ENCODE results near the gene CNN1. TPM values are rescaled to one million over a fixed set of nuclear protein-coding genes. Genes with fewer than 3 reads are reported as not detected.

CNN1 gene
- total RNA-seq, 1 donor from 2014 or later: 3.2 TPM

GRCh38 chr19:11496391-11497163 is 42.1 kb upstream of the CNN1 start:
- Mint-ChIP-seq H3K4me3 (ENCODE audit: low read depth) (no peak overlapping the region), H3K4me1 (ENCODE audit: low read depth) (no peaks in the 10 kb centered on the region), H3K27me3 (no peaks in the 10 kb centered on the region), H3K9me3 (ENCODE audit: low read depth) (no peaks in the 10 kb centered on the region), H3K36me3 (ENCODE audit: insufficient read depth) (peaks cover 1% of the 10 kb centered on the region), H3K27ac (no peak overlapping the region)
- TF ChIP-seq, protein P1, sequence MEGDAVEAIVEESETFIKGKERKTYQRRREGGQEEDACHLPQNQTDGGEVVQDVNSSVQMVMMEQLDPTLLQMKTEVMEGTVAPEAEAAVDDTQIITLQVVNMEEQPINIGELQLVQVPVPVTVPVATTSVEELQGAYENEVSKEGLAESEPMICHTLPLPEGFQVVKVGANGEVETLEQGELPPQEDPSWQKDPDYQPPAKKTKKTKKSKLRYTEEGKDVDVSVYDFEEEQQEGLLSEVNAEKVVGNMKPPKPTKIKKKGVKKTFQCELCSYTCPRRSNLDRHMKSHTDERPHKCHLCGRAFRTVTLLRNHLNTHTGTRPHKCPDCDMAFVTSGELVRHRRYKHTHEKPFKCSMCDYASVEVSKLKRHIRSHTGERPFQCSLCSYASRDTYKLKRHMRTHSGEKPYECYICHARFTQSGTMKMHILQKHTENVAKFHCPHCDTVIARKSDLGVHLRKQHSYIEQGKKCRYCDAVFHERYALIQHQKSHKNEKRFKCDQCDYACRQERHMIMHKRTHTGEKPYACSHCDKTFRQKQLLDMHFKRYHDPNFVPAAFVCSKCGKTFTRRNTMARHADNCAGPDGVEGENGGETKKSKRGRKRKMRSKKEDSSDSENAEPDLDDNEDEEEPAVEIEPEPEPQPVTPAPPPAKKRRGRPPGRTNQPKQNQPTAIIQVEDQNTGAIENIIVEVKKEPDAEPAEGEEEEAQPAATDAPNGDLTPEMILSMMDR (IDR thresholded peaks at IDR 0.05; ENCODE audit: unreplicated experiment): peak; percentile 73
- DNase-seq (ENCODE audit: low spot score, unreplicated experiment): peak; percentile 51

DNA sequence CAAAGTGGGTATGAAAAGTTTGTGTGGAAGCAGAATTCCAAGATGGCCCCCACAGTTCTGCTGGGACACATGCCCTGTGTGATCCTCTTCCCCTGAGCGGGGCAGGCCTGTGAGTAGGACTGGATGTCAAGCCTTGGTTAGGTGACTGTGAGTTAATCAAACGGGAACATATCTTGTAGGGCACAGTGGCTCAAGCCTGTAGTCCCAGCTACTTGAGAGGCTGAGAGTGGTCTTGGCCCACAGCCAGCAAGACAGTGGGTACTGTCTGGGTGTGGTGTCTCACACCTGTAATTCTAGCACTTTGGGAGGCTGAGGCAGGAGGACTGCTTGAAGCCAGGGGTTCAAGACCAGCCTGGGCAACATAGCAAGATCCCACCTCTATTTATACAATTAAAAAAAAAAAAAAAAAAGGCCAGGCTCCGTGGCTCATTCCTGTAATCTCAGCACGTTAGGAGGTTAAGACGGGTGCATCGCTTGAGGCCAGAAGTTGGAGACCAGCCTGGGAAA is 39.4 kb upstream of the CNN1 start:
- DNase-seq (ENCODE audit: low spot score, unreplicated experiment): no peak
- H3K9me3 Mint-ChIP-seq (ENCODE audit: low read depth): no peaks in the 10 kb centered on the region
- H3K27ac Mint-ChIP-seq: no peak overlapping the region
- no peak overlapping the region for H3K4me3 Mint-ChIP-seq (ENCODE audit: low read depth)
- TF ChIP-seq, protein P1 (IDR thresholded peaks at IDR 0.05; ENCODE audit: unreplicated experiment): no peak
- H3K4me1 Mint-ChIP-seq (ENCODE audit: low read depth): peaks cover under 1% of the 10 kb centered on the region
- H3K27me3 Mint-ChIP-seq: no peaks in the 10 kb centered on the region
- H3K36me3 Mint-ChIP-seq (ENCODE audit: insufficient read depth): peaks cover 1% of the 10 kb centered on the region

GRCh38 chr19:11499890-11500420 is 38.7 kb upstream of the CNN1 start:
- TF ChIP-seq, protein P1 (IDR thresholded peaks at IDR 0.05; ENCODE audit: unreplicated experiment): no peak
- no peak for DNase-seq (ENCODE audit: low spot score, unreplicated experiment)
- Mint-ChIP-seq H3K9me3 (ENCODE audit: low read depth) (no peaks in the 10 kb centered on the region), H3K27ac (peak overlapping the region; percentile 49), H3K4me1 (ENCODE audit: low read depth) (peaks cover 7% of the 10 kb centered on the region), H3K4me3 (ENCODE audit: low read depth) (no peak overlapping the region), H3K36me3 (ENCODE audit: insufficient read depth) (peaks cover 1% of the 10 kb centered on the region), H3K27me3 (no peaks in the 10 kb centered on the region)

- no peaks in the 10 kb centered on the region for H3K27me3 Mint-ChIP-seq
- DNase-seq (ENCODE audit: low spot score, unreplicated experiment): no peak
- peak overlapping the region; percentile 95 for H3K27ac Mint-ChIP-seq
- peaks cover 12% of the 10 kb centered on the region for H3K4me1 Mint-ChIP-seq (ENCODE audit: low read depth)
- peaks cover 1% of the 10 kb centered on the region for H3K36me3 Mint-ChIP-seq (ENCODE audit: insufficient read depth)
- peak overlapping the region; percentile 80 for H3K4me3 Mint-ChIP-seq (ENCODE audit: low read depth)
- H3K9me3 Mint-ChIP-seq (ENCODE audit: low read depth): no peaks in the 10 kb centered on the region
- TF ChIP-seq, protein P1 (IDR thresholded peaks at IDR 0.05; ENCODE audit: unreplicated experiment): no peak
These were observed 34.1 kb upstream of the CNN1 start for GRCh38 chr19:11504502-11505031.

DNA sequence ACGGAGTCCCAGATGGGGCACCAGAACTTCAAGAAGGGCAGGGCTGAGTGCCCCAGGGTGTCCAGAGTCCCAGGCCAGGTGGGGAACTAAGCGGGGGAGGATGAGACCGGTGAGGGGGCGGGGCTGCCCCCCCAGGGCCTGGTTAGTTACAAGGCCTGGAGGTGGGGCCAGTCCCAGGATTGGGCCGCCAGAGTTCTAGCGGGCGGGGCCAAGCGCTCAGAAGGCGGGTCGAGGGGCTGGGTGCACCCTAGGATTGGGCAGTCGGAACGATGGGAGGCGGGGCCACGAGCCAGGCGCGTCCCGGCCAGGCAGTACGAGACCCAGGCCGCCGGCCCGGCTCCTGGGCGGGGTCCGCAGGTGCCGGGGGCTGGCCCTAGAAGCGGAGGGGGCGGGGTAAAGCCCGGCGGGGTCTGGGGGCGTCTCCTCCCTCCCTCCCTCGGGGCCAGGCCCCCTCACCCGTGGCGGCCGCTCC is 33.6 kb upstream of the CNN1 start:
- no peaks in the 10 kb centered on the region for H3K36me3 Mint-ChIP-seq (ENCODE audit: insufficient read depth)

More for the DNA sequence above, 33.6 kb upstream of the CNN1 start:
- peak; percentile 96 for DNase-seq (ENCODE audit: low spot score, unreplicated experiment)
- TF ChIP-seq, protein P1 (IDR thresholded peaks at IDR 0.05; ENCODE audit: unreplicated experiment): no peak
- Mint-ChIP-seq H3K9me3 (ENCODE audit: low read depth) (no peaks in the 10 kb centered on the region), H3K4me1 (ENCODE audit: low read depth) (peaks cover 12% of the 10 kb centered on the region), H3K4me3 (ENCODE audit: low read depth) (peak overlapping the region; percentile 80), H3K27ac (peak overlapping the region; percentile 95), H3K27me3 (no peaks in the 10 kb centered on the region)
